ENCODE data around the gene SLC12A9. TPM values are rescaled to one million over a fixed set of nuclear protein-coding genes. Genes with fewer than 3 reads are reported as not detected.

The SLC12A9 gene
- total RNA-seq, 1 donor from 2014 or later: 26.6 TPM

DNA sequence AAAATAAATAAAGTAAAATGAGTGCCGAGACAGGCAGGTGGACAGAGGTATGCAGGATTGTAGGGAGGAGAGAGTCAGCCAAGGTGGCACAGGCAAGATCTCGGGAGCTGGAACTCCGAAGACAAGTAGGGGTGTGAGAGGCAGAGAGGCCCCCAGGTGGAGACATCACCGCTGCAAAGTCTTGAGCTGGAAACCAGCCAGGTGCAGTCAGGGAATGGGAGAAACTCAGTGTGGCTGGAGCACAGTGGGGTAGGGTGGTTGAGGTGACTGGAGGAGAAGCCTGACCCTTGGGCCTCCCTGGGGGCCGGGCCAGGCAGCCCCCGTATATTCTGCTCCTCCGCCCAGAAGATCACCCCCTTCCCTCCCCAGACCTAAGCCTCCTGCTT is 29.4 kb upstream of the SLC12A9 start:
- no peak for DNase-seq (ENCODE audit: low spot score)
- H3K27ac Mint-ChIP-seq (ENCODE audit: unreplicated experiment): no peak overlapping the region
- TF ChIP-seq, protein P1, sequence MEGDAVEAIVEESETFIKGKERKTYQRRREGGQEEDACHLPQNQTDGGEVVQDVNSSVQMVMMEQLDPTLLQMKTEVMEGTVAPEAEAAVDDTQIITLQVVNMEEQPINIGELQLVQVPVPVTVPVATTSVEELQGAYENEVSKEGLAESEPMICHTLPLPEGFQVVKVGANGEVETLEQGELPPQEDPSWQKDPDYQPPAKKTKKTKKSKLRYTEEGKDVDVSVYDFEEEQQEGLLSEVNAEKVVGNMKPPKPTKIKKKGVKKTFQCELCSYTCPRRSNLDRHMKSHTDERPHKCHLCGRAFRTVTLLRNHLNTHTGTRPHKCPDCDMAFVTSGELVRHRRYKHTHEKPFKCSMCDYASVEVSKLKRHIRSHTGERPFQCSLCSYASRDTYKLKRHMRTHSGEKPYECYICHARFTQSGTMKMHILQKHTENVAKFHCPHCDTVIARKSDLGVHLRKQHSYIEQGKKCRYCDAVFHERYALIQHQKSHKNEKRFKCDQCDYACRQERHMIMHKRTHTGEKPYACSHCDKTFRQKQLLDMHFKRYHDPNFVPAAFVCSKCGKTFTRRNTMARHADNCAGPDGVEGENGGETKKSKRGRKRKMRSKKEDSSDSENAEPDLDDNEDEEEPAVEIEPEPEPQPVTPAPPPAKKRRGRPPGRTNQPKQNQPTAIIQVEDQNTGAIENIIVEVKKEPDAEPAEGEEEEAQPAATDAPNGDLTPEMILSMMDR (IDR thresholded peaks at IDR 0.05): no peak
- no peaks in the 10 kb centered on the region for H3K9me3 Mint-ChIP-seq (ENCODE audit: low read depth)
- H3K27me3 Mint-ChIP-seq (ENCODE audit: low read depth): no peaks in the 10 kb centered on the region
- peaks cover 27% of the 10 kb centered on the region for H3K4me1 Mint-ChIP-seq (ENCODE audit: low read depth)
- peaks cover 25% of the 10 kb centered on the region for H3K36me3 Mint-ChIP-seq (ENCODE audit: low read depth)
- no peak overlapping the region for H3K4me3 Mint-ChIP-seq (ENCODE audit: unreplicated experiment)

GRCh38 chr7:100823534-100823933 is 29.0 kb upstream of the SLC12A9 start:
- Mint-ChIP-seq H3K9me3 (ENCODE audit: low read depth) (no peaks in the 10 kb centered on the region), H3K4me1 (ENCODE audit: low read depth) (peaks cover 28% of the 10 kb centered on the region)

DNA sequence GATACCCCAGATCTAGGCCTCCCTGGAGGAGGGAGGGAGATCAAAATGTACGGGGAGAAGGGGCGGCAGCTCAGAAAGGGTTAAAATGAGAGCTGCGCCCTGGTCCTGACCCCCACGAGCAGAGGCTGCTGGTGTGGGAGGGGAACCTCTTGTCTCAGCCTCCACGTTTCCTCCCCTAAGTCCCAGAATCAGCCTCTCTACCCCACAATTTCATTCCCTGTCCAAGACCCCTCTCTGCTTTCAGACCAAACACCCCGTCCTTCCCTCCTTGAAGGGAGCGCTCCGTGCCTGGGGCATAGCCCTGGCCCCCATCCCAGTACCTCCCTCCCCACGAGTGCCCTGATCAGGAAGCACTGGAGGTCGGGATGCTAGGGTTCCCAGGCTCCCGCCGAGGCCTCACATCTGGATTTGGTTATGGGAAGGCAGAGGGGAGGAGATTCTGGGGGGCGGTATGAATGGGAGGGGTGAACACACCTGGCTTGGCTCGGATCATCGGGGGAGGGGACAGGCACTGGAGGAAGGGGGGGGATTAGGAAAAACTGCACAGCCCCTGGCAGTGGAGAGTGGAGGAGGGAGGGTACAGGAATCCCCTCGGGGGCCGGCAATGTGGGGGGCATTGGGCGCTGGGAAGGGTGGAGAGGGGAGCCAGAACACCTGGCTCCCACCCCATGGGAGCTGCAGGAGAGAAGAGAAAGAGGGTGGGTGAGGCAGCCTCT is 27.9 kb upstream of the SLC12A9 start:
- H3K27ac Mint-ChIP-seq (ENCODE audit: unreplicated experiment): no peak overlapping the region
- TF ChIP-seq, protein P1 (IDR thresholded peaks at IDR 0.05): no peak
- DNase-seq (ENCODE audit: low spot score): no peak
- H3K27me3 Mint-ChIP-seq (ENCODE audit: low read depth): no peaks in the 10 kb centered on the region
- peaks cover 19% of the 10 kb centered on the region for H3K36me3 Mint-ChIP-seq (ENCODE audit: low read depth)
- no peaks in the 10 kb centered on the region for H3K9me3 Mint-ChIP-seq (ENCODE audit: low read depth)
- H3K4me3 Mint-ChIP-seq (ENCODE audit: unreplicated experiment): peak overlapping the region; percentile 87
- H3K4me1 Mint-ChIP-seq (ENCODE audit: low read depth): peaks cover 31% of the 10 kb centered on the region

More at GRCh38 chr7:100823534-100823933, 29.0 kb upstream of the SLC12A9 start:
- Mint-ChIP-seq H3K36me3 (ENCODE audit: low read depth) (peaks cover 25% of the 10 kb centered on the region), H3K27ac (ENCODE audit: unreplicated experiment) (no peak overlapping the region), H3K27me3 (ENCODE audit: low read depth) (no peaks in the 10 kb centered on the region), H3K4me3 (ENCODE audit: unreplicated experiment) (no peak overlapping the region)
- TF ChIP-seq, protein P1 (IDR thresholded peaks at IDR 0.05): no peak
- DNase-seq (ENCODE audit: low spot score): no peak

- DNase-seq (ENCODE audit: low spot score): no peak
- Mint-ChIP-seq H3K4me3 (ENCODE audit: unreplicated experiment) (peak overlapping the region; percentile 87), H3K9me3 (ENCODE audit: low read depth) (no peaks in the 10 kb centered on the region), H3K36me3 (ENCODE audit: low read depth) (peaks cover 16% of the 10 kb centered on the region), H3K27ac (ENCODE audit: unreplicated experiment) (peak overlapping the region; percentile 37), H3K27me3 (ENCODE audit: low read depth) (no peaks in the 10 kb centered on the region), H3K4me1 (ENCODE audit: low read depth) (peaks cover 31% of the 10 kb centered on the region)
- TF ChIP-seq, protein P1 (IDR thresholded peaks at IDR 0.05): no peak
Observed at GRCh38 chr7:100825215-100825671, 27.3 kb upstream of the SLC12A9 start.

GRCh38 chr7:100825751-100826513 is 26.6 kb upstream of the SLC12A9 start:
- TF ChIP-seq, protein P1 (IDR thresholded peaks at IDR 0.05): peak; percentile 74
- H3K36me3 Mint-ChIP-seq (ENCODE audit: low read depth): peaks cover 11% of the 10 kb centered on the region
- H3K4me3 Mint-ChIP-seq (ENCODE audit: unreplicated experiment): peak overlapping the region; percentile 87
- no peak for DNase-seq (ENCODE audit: low spot score)
- H3K4me1 Mint-ChIP-seq (ENCODE audit: low read depth): peaks cover 31% of the 10 kb centered on the region
- no peaks in the 10 kb centered on the region for H3K27me3 Mint-ChIP-seq (ENCODE audit: low read depth)
- H3K27ac Mint-ChIP-seq (ENCODE audit: unreplicated experiment): peak overlapping the region; percentile 70
- H3K9me3 Mint-ChIP-seq (ENCODE audit: low read depth): no peaks in the 10 kb centered on the region
